ENCODE measurements around the gene FOLR2. TPM values are rescaled to one million over a fixed set of nuclear protein-coding genes. Genes with fewer than 3 reads are reported as not detected.
"Not testable (repeated sequence)": the region's sequence is repeated elsewhere in the genome, so short reads cannot be mapped to it uniquely, and the experiment has no call there.

FOLR2 gene
- total RNA-seq, 1 donor from 2014 or later = not detected

GRCh38 chr11:72204886-72205285, 11.7 kb upstream of the FOLR2 start:
- no peak for DNase-seq (ENCODE audit: extremely low read depth, low read depth, low spot score)

- not testable (repeated sequence) for DNase-seq (ENCODE audit: extremely low read depth, low read depth, low spot score)
Measured at GRCh38 chr11:72206794-72207193, 9.8 kb upstream of the FOLR2 start.

- DNase-seq (ENCODE audit: extremely low read depth, low read depth, low spot score) = no peak
Measured at GRCh38 chr11:72208281-72208680, 8.3 kb upstream of the FOLR2 start.

DNA sequence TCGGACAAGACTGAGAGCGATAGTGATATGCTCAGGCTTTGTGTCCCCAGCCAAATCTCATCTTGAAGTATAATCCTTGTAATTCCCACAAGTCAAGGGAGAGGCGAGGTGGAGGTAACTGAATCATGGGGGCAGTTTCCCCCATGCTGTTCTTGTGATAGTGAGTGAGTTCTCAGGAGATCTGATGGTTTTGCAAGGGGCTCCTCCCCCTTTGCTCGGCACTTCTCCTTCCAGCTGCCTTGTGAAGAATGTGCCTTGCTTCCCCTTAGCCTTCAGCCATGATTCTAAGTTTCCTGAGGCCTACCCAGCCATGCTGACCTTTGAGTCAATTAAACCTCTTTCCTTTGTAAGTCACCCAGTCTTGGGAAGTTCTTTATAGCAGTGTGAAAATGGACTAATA, 7.5 kb upstream of the FOLR2 start:
- DNase-seq (ENCODE audit: extremely low read depth, low read depth, low spot score) = no peak

GRCh38 chr11:72217841-72218240, 1.2 kb downstream of the FOLR2 start:
- no peak for DNase-seq (ENCODE audit: extremely low read depth, low read depth, low spot score)

DNA sequence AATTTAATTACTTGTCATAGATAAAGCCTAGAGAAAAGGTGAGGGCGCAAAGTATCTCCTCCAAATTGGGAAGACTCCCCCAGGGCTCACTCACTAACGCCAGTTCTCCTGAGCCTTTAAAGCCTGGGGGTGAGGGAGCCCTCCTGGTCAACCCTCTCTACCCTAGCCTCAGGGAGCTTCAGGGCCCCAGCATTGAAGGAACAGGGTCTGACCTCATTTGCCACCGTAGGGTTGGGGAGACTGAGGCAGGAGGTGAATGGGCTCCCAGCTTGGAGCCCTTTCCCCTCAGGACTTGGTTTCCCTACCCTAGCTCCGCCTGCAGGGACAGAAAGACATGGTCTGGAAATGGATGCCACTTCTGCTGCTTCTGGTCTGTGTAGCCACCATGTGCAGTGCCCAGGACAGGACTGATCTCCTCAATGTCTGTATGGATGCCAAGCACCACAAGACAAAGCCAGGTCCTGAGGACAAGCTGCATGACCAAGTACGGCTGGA, 1.7 kb downstream of the FOLR2 start:
- DNase-seq (ENCODE audit: extremely low read depth, low read depth, low spot score) = no peak

DNA sequence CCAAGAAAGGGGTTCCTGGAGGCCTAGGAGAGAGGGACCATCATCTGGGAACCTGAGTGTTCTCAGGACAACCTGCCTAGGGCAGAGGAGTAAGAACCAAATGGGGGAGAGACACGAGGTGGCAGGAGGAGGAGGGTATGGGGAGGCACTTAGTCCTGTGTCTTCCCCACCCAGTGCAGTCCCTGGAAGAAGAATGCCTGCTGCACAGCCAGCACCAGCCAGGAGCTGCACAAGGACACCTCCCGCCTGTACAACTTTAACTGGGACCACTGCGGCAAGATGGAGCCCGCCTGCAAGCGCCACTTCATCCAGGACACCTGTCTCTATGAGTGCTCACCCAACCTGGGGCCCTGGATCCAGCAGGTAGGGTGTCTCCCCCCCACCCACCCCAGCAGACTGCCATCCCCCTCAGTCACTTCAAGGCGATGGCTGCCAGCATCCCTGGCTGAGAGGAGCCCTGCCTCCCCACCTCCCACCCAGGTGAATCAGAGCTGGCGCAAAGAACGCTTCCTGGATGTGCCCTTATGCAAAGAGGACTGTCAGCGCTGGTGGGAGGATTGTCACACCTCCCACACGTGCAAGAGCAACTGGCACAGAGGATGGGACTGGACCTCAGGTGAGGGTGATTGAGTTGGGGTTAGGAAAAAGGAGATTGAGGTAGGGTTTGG, 4.2 kb downstream of the FOLR2 start:
- no peak for DNase-seq (ENCODE audit: extremely low read depth, low read depth, low spot score)

- DNase-seq (ENCODE audit: extremely low read depth, low read depth, low spot score) = no peak
Measured at GRCh38 chr11:72221386-72222075, 4.9 kb downstream of the FOLR2 start.

DNA sequence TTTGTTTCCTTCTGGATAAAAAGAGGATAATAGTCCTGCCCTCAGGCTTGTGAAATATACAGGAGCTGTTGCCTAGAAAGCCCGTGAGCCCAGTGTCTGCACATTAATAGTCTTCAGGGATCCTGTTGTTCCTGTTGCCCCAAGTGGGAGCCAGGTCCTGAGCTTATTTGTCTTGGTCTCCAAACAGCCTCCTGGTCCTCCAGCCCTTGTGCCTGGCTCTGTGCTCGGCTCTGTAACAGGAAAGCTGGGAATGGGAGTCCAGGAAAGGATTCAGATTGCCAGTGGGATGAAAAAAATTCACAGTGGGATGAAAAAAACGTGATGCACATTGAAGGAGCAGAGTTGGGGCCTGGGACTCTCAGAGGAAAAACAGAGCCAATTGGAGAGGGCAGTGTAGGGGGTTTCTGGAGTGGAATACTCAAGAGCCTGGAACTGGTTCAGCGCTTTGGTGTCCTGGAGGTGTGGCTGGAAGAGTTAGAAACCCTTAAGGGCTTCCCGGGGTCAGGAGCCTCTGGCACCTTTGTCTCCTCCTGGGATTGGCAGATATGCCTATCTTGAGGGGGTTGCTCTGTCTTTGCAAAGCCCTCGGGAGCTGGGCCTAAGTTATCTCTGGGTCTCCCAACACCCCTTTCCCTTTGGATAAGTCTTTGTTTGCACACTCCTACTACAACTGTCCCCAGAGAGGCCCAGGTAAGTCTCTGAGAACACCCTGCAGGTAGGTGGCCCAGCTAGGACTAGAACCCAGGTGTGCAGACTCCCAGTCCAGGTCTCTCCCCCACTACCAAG, 5.7 kb downstream of the FOLR2 start:
- DNase-seq (ENCODE audit: extremely low read depth, low read depth, low spot score) = no peak

- DNase-seq (ENCODE audit: extremely low read depth, low read depth, low spot score) = peak; percentile 36
Measured at GRCh38 chr11:72222907-72223614, 6.5 kb downstream of the FOLR2 start.

GRCh38 chr11:72223615-72224563, 7.3 kb downstream of the FOLR2 start:
- no peak for DNase-seq (ENCODE audit: extremely low read depth, low read depth, low spot score)

- no peak for DNase-seq (ENCODE audit: extremely low read depth, low read depth, low spot score)
Measured at GRCh38 chr11:72224564-72225410, 8.2 kb downstream of the FOLR2 start, which contains the start of gene INPPL1. Gene INPPL1, plus strand, starts transcription at chr11:72224767. Its CDS starts 218 bp downstream, at chr11:72224985.

DNA sequence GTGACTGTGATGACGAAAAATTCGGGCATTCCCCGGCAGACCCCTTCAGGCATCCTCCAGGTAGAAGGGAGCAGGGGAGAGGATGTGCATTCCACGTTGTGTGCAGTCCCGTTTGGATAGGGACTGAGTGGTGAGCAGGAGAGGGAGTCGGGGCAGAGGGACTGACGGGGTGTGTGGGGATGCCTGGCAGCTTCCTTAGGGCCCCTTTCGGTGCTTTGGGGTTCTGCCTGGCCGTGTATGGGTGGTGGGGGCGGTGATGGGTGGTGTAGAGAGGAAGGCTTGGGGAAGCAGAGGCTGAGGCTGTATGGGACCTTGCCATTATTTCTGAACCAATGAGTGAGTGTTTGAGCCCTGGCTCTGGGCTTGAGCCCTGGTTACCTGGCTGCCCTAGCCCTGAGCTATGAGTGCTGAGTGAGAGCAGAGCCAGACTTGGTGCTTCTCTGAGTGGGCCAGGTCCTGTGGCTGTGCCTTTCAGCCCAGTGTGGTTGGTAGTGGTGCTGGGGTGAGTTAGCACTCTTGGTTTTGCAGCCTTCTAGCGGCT, 8.9 kb downstream of the FOLR2 start:
- DNase-seq (ENCODE audit: extremely low read depth, low read depth, low spot score) = no peak

DNA sequence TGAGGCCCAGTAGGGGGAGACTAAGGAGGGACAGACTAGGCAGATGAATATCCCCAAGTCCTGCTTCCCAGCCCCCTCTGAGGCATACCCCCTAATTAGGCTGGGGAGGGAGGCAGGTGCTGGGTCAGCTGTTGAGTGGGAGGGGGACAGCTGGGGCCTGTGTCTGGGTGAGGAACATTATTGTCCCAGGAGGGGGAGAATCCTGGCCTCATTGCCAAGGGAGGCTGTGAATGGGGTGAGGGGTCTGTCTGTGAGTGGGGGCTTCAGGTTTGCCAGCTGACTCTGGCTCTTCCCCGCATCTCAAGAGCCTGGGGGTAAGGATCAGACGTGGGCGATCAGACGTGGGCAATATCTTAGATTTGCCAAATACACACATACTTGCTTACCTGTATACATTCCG, 10.1 kb downstream of the FOLR2 start:
- no peak for DNase-seq (ENCODE audit: extremely low read depth, low read depth, low spot score)

DNA sequence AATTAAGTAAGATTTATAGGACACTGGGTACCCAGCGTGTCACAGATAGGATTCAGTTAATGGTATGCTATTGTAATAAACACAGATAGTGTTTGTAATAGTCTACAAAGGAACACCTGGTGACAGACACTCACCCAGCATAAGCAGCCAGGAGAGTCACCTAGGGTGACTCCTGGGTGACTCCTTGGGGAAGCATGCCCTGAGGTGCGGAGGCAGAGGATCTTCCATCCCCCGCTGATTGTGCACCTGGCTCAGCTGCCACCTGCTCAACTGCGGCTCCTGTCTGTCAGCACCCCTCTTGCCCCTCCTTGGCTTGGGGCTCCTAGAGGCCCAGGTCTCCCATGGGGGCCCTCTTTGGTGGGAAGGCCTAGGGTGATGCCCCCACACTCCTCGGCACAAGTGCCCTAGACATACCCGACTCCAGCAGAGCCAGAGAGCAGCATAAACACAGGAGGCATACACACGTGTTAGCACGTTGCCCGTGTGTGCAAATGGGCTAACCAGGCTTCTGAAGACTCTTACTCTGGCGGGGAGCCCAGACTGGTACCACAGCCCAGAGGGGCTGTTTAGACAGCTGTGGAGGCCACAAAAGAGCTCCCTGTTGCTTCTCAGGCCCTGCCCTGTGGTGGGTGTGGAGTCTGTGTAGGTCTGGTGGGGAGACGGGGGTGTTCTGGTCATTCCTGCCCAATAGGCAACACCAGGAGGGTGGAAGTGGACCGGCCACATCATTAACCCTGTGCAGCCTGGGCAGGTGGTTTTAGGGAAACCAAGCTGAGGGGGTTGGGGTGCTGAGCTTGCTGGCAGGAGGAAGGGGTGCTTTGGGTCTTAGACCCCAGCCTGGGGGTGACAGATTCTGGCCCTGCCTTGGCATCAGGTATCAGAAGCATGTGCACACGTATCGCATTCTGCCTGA, 11.0 kb downstream of the FOLR2 start:
- no peak for DNase-seq (ENCODE audit: extremely low read depth, low read depth, low spot score)

GRCh38 chr11:72228229-72228843, 11.7 kb downstream of the FOLR2 start:
- no peak for DNase-seq (ENCODE audit: extremely low read depth, low read depth, low spot score)

DNA sequence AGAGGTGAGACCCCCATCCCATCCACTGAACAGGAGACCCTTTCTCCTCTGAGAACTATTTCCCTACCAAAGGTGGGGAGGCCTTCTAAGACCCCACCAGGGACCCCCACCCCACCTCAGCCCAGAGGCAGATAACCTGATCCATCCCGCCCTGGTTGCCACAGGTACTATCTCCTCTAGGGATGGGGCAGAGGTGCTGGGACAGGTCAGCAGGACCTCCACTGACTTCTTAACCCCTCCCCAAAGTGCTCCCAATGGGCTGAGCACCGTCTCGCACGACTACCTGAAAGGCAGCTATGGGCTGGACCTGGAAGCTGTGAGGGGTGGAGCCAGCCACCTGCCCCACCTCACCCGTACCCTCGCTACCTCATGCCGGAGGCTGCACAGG, 12.2 kb downstream of the FOLR2 start:
- no peak for DNase-seq (ENCODE audit: extremely low read depth, low read depth, low spot score)

Measured in glomerular endothelial cell (primary cell).